HG03521 (cell line): Measurements from ENCODE around the gene CRHR2.

Experiments
- ATAC-seq: cut with Tn5 transposase; IDR thresholded peaks from one replicate; pipeline ENCODE4 v1.9.1; 2021; ENCODE audit warnings: mild to moderate bottlenecking, moderate library complexity; ENCODE audit not compliant: unreplicated experiment

Gene CRHR2

DNA sequence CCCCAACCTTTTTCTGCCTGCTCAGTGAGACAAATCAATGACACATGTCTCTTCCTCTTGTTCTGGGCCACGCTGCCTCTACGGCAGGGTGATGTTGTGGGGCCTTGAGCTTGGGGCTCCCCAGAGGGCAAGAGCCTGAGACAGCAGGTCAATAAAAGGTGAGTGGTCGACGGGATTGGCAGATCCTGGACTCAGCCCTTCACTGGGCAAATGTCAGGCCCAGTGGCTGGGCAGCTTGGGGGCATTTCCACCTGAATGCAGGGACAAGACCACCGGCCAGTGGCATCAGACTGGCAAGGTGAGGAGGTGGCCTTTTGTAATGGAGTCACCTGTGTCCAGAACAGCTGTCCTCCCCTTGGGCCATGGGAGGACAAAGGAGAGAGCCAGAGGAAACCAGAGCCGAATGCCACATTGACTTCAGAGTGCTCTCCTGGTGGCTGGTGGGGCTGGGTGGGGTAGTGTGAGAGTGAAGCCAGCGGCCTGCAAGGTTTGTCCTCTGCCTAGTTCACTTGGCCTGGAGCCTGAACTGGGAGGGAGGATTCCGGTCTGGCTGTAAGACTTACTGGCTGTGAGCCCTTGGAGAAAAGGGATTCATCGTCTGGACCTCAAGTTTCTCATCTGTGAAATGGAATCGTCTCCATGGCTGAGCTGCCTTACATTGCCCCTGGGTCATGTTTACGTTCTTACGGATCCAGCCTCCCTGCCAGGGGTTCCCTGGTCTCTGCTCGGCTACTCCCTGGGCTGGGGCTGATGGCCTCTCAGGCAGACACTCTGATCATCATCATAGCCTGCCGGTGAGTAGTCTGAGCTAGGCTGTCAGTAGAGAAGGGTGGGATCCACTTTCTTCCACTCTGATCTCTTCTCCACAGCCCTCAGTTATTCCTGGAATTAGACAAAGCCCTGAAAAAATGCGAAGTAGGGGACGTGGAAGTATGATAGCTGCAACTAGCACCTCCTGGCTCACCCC lies 25.4 kb upstream of the CRHR2 start:
- ATAC-seq: no peak

DNA sequence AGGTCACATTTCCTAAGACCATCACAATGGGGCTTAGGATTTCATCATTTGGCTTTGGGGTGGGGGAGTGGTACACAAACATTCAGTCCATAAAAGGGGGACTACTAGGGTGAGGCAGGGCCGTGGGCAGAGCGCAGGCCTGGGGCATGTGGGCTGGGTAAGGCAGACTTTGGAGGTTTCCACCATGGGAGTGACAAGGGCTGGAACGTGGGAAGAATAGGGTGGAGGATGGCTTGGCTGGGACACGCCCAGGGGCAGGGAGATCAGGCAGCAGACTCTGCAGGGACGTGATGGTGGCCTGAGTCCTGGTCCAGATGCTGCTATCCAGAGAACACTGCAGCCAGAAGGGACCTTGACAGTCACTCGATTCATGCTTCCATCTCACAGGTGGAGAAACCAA lies 24.7 kb upstream of the CRHR2 start:
- no peak for ATAC-seq

GRCh38 chr7:30706316-30706715 lies 24.1 kb upstream of the CRHR2 start:
- no peak for ATAC-seq

- ATAC-seq: no peak
Observed at GRCh38 chr7:30705596-30705995, 23.3 kb upstream of the CRHR2 start.

DNA sequence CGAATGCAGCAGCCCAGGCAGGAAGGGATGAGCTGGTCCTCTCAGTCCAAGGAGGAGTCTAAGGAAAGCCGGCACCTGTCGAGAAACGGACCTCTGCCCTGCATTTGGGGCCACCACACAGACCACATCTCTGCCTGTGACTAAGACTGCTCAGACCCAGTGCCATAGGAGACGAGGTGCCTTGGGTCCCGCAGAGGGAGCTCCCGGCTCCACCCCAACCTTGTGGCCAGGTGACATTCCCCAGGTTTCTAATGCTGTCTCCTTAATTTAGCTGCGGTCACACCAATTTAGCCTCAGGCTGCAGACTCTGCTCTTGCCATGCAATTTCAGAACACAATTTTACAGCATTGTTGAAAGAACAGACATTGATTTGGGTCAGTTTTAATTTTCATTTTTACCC lies 22.8 kb upstream of the CRHR2 start:
- ATAC-seq: no peak

DNA sequence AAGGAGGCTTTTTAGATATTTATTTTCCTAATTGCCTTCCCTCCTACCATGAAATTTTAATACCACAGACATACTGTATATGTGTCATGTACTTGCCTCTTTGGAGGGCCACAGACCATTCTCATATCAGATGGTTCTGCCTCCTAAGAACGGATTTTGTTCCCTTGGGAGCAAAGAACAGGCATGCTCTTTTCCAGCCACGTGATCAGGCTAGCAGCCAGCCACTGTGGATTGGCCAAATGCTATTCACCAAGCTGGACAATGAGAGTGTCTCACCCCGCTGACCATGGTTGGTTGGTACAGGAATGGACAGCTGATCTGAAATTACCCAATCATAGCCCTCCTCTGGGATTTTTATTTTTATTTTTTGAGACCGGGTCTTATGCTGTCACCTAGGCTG lies 21.5 kb upstream of the CRHR2 start:
- ATAC-seq: no peak

DNA sequence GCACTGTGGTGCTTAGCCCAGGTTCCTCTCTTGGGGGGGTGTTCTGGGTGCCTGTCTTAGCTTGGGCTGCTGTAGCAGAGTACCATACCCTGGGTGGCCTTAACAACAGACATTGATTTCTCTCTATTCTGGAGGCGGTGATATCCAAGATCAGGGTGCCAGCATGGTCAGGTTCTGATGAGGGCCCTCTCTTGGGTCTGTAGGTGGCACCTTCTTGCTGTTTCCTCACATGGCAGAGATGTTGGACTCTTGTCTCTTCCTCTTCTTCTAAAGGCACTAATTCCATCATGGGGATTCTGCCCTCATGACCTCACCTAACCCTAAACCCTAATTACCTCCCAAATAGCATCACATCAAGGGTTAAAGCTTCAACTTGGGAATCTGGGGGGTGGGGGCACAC lies 19.9 kb upstream of the CRHR2 start:
- ATAC-seq: no peak

DNA sequence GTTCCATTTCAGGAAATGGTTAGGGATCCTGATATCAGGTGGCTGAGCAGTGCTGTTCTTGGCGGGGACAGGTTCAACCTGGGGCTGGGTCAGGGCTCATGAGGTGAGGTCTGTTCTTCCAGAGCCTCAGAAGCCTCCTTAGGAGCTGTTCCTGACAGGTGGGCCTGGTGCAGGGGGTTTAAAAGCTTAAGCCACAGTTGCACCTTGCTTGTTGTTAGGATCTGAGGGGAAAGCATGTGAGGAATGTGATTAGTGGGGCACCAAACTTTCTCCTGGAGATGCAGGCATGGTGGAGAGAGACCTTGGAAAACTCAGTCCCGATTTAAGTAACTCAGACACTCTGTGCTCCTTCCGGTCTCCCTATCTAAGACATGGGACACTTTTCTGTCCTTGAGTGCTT lies 18.7 kb upstream of the CRHR2 start:
- no peak for ATAC-seq

DNA sequence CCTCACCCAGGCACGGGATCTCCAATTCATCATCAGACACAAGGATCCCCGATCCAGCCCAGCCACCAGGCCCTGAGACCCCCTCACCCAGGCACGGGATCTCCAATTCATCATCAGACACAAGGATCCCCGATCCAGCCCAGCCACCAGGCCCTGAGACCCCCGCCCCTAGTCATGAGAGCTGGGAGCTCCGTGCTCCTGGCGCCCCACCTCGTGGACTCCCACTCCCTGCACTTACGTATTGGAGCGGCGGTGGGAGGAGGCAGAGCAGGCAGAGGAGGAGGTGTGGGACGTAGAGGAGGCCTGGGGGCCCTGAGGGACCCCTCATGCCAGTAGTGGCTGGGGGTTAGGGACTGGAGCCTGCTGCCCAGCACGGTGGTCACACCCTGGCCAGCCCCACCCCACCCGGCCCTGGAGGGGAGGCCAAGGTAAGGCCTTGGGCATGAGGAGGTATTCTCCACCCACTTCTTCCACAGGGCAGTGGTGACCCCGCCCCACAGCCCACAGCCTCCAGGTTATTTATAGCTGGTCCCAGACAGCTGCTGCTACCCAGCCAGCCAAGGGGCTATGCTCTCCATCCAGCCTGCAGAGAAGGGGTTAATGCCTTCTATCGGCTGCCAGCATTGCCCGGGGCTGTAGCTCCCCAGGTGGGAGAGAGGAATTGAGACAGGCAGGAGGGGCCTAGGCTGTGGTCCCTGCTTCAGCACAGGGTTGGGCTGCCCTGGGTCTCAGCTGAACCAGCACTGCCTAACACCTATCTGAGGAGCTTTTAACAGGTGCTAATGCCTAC lies 17.6 kb upstream of the CRHR2 start:
- ATAC-seq: no peak

DNA sequence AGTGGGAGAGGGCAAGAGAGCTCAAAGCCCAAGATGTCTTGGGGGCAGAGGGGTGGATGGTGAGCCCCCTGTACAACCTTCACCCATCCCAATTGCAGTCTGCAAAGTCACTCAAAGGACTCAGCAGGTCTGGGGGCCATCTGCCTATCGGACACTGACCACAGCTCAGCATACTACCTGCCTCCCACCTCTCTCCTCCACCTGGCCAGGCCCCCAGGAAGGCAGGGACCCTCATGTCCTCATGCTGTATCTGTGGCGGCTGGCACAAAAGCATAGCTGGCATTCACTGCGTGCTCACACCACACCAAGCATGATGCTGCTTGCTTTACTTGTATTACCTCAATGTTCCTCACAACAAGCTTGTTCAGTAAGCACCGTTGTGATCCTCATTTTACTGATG lies 16.2 kb upstream of the CRHR2 start:
- ATAC-seq: no peak

GRCh38 chr7:30697719-30698460 lies 15.6 kb upstream of the CRHR2 start:
- ATAC-seq: no peak

DNA sequence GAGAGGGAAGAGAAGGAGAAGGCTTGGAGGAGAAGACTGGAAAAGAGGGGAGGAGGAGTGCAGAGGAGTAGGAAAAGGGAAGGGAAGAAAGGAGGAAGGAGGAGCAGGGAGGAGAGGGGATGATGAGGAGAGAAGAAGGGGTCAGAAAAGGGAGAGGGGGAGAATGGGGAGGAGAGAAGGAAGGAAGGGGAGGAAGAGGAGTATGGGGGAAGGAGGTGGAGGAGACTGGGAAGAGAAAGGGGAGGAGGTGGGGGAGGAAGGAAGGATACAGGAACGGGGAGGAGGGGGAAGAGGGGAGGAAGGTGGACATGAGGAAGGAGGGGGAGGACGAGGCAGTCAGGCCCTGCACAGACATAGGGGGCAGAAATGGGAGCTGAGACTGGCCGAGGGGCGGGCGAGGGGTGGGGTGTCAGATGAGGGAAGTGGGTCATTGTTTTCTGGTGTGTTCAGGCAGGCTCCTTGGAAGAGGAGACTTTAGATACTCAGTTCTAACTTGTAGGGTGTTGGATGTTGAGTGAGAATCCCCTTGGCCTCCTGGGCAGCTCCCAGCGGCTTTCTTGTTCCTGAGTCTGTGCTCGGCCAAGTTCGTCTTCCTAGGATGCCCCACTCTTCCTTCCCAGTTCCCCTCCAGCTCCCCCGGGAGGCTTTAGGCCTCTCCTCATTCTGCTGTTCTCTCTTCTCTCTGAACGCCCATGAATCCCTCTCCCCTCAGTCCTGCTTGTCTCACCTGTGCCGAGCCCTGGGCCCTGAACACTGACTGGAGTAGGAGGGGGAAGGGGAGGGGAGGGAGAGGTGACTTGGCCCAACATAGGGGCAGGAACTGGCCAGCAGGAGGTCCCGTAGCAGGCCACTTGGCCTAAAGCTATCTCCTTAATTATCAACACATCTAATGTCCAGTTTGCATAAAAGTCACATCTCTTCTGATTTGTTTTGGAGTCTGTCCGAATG lies 12.8 kb upstream of the CRHR2 start:
- no peak for ATAC-seq

GRCh38 chr7:30694218-30694745 lies 12.0 kb upstream of the CRHR2 start:
- ATAC-seq: no peak

DNA sequence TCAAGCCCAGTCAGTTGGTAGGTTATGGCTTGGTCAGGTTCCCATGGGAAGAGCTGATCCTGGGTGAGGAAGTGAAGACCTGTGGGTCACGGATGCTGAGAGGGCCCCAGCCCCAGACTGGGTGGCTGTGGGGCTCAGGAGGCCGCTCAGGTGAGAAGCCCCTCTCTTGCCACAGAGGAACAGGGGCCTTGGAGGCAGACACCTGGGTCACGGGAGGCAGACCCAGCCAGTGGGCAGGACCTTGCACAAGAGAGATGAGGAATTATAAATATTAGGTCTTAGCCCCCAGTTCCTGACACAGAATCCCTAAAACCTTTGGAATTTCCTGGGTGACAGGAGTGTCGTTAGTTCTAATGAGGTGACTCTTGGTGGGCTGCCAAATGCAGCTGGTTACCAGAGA lies 10.6 kb upstream of the CRHR2 start:
- ATAC-seq: no peak

- no peak for ATAC-seq
Observed at GRCh38 chr7:30692438-30692837, 10.2 kb upstream of the CRHR2 start.

GRCh38 chr7:30690011-30690410 lies 7.8 kb upstream of the CRHR2 start:
- no peak for ATAC-seq

DNA sequence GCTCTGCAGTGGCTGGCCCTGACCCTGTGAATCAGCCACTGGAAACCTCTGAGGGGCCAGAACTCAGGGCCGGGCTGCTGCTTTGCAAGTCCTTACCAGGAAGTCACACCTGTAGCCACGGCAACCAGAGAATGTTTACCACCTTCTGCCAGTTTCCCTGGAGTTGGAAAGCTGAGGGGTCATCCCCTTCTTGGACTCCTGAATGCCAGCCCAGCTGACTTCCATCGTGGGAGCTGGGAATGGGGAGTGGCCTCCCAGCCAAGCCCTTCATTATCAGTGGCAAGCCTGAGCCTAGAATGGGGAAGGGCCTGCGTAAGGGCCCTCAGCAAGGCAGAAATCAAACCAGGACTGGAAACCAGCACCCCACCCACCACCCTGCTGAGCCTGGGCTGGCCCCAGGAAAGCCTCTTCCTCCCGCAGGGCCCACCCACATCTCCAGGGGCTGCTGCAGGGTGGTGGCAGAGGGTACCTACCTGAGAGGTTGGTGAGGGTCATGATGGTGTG lies 6.5 kb upstream of the CRHR2 start:
- no peak for ATAC-seq

DNA sequence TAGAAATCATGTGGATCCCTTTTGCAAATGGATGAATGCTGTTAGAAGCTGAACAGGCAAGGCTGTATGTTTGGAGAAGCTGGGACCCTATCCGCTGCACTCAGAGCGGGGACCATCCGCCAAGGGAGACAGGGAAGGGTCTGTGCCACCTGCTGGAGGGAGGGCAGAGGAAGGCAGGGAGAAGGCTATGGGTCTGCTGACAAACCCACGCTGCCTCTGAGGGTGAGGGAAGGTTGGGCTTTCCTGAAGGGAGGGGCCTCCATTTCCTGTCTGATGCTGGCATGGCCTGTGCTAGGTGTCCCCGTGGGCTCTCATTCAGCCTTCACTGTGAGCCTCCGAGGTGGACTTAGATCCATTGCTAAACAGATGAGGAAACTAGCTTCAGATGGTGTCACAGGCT lies 5.3 kb upstream of the CRHR2 start:
- no peak for ATAC-seq

GRCh38 chr7:30684351-30684750 lies 2.1 kb upstream of the CRHR2 start:
- no peak for ATAC-seq

GRCh38 chr7:30683816-30684215 lies 1.6 kb upstream of the CRHR2 start:
- no peak for ATAC-seq
